ENCODE measurements around the gene MFNG.
"Not testable (repeated sequence)": the region's sequence is repeated elsewhere in the genome, so short reads cannot be mapped to it uniquely, and the experiment has no call there.

The MFNG gene

GRCh38 chr22:37486224-37486845 lies at the start of gene MFNG:
Gene MFNG (minus strand): TSS chr22:37486384. CDS start chr22:37486177, 207 bp downstream.
- ChIA-PET POLR2A (no interaction called here), CTCF (interaction anchor here (0.8 to 2.2 kb wide), 4 partner anchors 10 to 169 kb away, joined by 3 to 14 read pairs (median 8); no protein-coding TSS in a partner anchor)
- no peak for DNase-seq (ENCODE audit: low read depth, low spot score)
- no peak within 1 kb of the TSS for H3K4me3 ChIP-seq (ENCODE audit: low read depth, low read length)
- TF ChIP-seq, protein P1, sequence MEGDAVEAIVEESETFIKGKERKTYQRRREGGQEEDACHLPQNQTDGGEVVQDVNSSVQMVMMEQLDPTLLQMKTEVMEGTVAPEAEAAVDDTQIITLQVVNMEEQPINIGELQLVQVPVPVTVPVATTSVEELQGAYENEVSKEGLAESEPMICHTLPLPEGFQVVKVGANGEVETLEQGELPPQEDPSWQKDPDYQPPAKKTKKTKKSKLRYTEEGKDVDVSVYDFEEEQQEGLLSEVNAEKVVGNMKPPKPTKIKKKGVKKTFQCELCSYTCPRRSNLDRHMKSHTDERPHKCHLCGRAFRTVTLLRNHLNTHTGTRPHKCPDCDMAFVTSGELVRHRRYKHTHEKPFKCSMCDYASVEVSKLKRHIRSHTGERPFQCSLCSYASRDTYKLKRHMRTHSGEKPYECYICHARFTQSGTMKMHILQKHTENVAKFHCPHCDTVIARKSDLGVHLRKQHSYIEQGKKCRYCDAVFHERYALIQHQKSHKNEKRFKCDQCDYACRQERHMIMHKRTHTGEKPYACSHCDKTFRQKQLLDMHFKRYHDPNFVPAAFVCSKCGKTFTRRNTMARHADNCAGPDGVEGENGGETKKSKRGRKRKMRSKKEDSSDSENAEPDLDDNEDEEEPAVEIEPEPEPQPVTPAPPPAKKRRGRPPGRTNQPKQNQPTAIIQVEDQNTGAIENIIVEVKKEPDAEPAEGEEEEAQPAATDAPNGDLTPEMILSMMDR (IDR thresholded peaks at IDR 0.05; ENCODE audit: insufficient read depth, low read length, missing control alignments): no peak

DNA sequence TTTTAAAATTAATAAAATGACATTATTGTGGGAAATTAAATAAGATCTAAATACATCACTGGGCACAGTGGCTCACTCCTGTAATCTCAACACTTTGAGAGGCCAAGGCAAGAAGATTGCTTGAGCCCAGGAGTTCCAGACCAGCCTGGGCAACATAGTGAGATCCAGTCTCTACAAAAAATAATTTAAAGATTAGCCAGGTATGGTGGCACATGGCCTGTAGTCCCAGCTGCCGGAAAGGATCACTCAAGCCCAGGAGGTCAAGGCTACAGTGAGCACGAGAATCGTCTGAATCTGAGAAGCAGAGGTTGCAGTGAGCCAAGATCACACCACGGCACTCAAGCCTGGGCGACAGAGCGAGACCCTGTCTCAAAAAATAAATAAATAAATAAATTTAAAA lies 49.0 kb upstream of the MFNG start:
- CTCF ChIA-PET: interaction anchor here (1.0 to 1.3 kb wide), 3 partner anchors 9 to 108 kb away, joined by 3 read pairs; no protein-coding TSS in a partner anchor
- no peak overlapping the region for H3K4me3 ChIP-seq (ENCODE audit: low read depth, low read length)
- DNase-seq (ENCODE audit: low read depth, low spot score): no peak
- TF ChIP-seq, protein P1 (IDR thresholded peaks at IDR 0.05; ENCODE audit: insufficient read depth, low read length, missing control alignments): no peak
- POLR2A ChIA-PET: no interaction called here

DNA sequence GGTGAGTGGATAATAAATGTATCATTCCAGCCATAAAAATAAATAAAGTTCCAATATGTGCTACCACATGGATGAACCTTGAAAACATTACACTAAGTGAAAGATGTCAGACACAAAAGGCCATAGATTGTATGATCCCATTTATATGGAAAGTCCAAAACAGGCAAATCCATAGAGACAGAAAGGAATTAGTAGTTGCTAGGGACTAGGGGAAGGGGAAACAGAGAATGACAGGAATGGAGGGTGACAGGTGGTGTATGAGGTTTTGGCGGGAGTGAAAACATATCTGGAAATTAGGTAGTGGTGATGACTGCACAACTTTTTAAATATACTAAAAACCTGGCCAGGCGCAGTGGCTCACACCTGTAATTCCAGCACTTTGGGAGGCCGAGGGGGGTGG lies 48.3 kb upstream of the MFNG start:
- no peak overlapping the region for H3K4me3 ChIP-seq (ENCODE audit: low read depth, low read length)
- no peak for DNase-seq (ENCODE audit: low read depth, low spot score)
- TF ChIP-seq, protein P1 (IDR thresholded peaks at IDR 0.05; ENCODE audit: insufficient read depth, low read length, missing control alignments): no peak
- POLR2A ChIA-PET: no interaction called here
- CTCF ChIA-PET: interaction anchor here (1.3 to 1.6 kb wide), 3 partner anchors 33 to 72 kb away, joined by 4 to 9 read pairs (median 7); no protein-coding TSS in a partner anchor

DNA sequence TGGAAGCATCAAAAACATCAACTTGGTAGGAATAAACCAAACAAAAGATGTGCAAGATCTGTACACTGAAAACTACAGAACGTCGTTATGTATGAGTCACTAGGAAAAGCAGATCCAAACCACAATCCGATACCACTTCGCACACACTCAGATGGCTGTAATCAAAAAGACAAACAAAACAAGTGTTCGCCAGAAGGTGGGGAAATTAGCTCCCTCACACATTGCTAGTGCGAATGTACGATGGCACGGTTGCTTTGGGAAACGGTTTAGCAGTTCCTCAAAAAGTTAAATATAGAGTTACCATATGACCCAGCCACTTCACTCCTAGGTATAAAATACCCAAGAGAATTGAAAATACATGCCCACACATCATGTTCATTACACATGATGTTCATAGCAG lies 47.8 kb upstream of the MFNG start:
- POLR2A ChIA-PET: interaction anchor here (0.5 kb wide), 1 partner anchor 41 kb away, joined by 3 read pairs; no protein-coding TSS in a partner anchor
- TF ChIP-seq, protein P1 (IDR thresholded peaks at IDR 0.05; ENCODE audit: insufficient read depth, low read length, missing control alignments): no peak
- CTCF ChIA-PET: interaction anchor here (0.7 to 1.6 kb wide), 7 partner anchors 31 to 267 kb away, joined by 3 to 9 read pairs (median 4); no protein-coding TSS in a partner anchor
- DNase-seq (ENCODE audit: low read depth, low spot score): peak; percentile 69
- H3K4me3 ChIP-seq (ENCODE audit: low read depth, low read length): no peak overlapping the region

DNA sequence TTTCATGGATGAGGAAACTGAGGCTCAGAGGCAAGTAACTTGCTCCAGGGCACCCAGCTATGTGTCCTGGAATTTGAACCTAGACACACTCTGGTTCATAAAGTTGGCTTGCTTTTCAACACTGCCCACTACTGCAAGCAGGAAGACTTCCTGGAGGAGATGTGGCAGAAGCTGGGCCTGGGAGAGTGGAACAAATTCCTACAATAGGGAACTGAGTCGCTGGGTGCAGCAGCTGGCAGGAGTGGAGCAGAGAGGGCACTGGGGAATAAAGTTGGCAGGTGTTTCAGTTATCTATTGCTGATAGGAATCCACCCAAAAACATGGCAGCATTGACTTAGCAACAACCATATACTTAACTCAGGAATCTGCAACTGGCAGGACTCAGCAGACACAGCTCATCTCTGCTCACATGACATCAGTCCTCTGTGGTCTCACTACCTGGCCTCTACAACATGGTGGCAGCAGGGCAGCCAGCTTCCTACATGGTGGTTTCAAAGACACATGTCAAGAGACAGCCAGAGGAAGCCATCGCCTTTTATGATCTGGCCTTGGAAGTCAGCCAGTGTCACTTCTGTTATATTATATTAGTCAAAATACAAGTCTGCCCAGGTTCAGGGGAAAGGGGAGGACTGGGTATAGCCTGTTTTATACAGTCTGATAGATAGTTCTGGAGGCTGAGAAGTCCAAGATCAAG lies 43.6 kb upstream of the MFNG start:
- ChIA-PET CTCF (interaction anchor here (0.6 to 5.5 kb wide), 7 partner anchors 9 to 168 kb away, joined by 3 to 28 read pairs (median 4); no protein-coding TSS in a partner anchor), POLR2A (no interaction called here)
- no peak overlapping the region for H3K4me3 ChIP-seq (ENCODE audit: low read depth, low read length)
- TF ChIP-seq, protein P1 (IDR thresholded peaks at IDR 0.05; ENCODE audit: insufficient read depth, low read length, missing control alignments): no peak
- no peak for DNase-seq (ENCODE audit: low read depth, low spot score)

- CTCF ChIA-PET: interaction anchor here (0.8 to 5.5 kb wide), 9 partner anchors 11 to 267 kb away, joined by 3 to 28 read pairs (median 3); no protein-coding TSS in a partner anchor
- POLR2A ChIA-PET; DNase-seq (ENCODE audit: low read depth, low spot score); H3K4me3 ChIP-seq (ENCODE audit: low read depth, low read length): not testable (repeated sequence)
These were observed 41.8 kb upstream of the MFNG start for GRCh38 chr22:37527952-37528351.

- H3K4me3 ChIP-seq (ENCODE audit: low read depth, low read length); DNase-seq (ENCODE audit: low read depth, low spot score); POLR2A ChIA-PET: not testable (repeated sequence)
- CTCF ChIA-PET: interaction anchor here (1.0 to 5.5 kb wide), 9 partner anchors 12 to 266 kb away, joined by 3 to 28 read pairs (median 5); no protein-coding TSS in a partner anchor
These were observed 41.0 kb upstream of the MFNG start for GRCh38 chr22:37527081-37527752.

All from AG04449 (cell line).